Measurements from ENCODE around the gene BIN2.

Gene BIN2

GRCh38 chr12:51323966-51324895 lies at the start of gene BIN2:
Gene BIN2, minus strand, starts transcription at chr12:51324174. Its CDS starts 72 bp downstream, at chr12:51324102.
- peak; percentile 73 to 79 for DNase-seq

- DNase-seq, result no peak
These were observed 49.2 kb upstream of the BIN2 start for GRCh38 chr12:51373187-51373586.

GRCh38 chr12:51372021-51372420 lies 48.0 kb upstream of the BIN2 start:
- DNase-seq, result no peak

GRCh38 chr12:51371295-51371953 lies 47.5 kb upstream of the BIN2 start:
- peak in 1 of 2 experiments; percentile 36 for DNase-seq

GRCh38 chr12:51370667-51371066 lies 46.7 kb upstream of the BIN2 start:
- DNase-seq, result no peak

GRCh38 chr12:51369581-51369980 lies 45.6 kb upstream of the BIN2 start:
- no peak for DNase-seq

- peak; percentile 79 to 86 for DNase-seq
These were observed 44.9 kb upstream of the BIN2 start for GRCh38 chr12:51368640-51369517.

GRCh38 chr12:51365276-51365675 lies 41.3 kb upstream of the BIN2 start:
- DNase-seq, result no peak

GRCh38 chr12:51364001-51364400 lies 40.0 kb upstream of the BIN2 start:
- DNase-seq, result no peak

- no peak for DNase-seq
These were observed 38.9 kb upstream of the BIN2 start for GRCh38 chr12:51362747-51363342.

- DNase-seq, result no peak
These were observed 38.3 kb upstream of the BIN2 start for GRCh38 chr12:51362307-51362706.

GRCh38 chr12:51361161-51362016 lies 37.4 kb upstream of the BIN2 start:
- DNase-seq, result no peak

GRCh38 chr12:51360315-51360714 lies 36.3 kb upstream of the BIN2 start:
- no peak for DNase-seq

GRCh38 chr12:51359851-51360250 lies 35.9 kb upstream of the BIN2 start:
- no peak for DNase-seq

GRCh38 chr12:51358496-51358895 lies 34.5 kb upstream of the BIN2 start:
- no peak for DNase-seq

GRCh38 chr12:51357374-51358047 lies 33.5 kb upstream of the BIN2 start:
- peak; percentile 28 to 53 for DNase-seq

- DNase-seq, result peak; percentile 48 to 55
These were observed 28.0 kb upstream of the BIN2 start for GRCh38 chr12:51351913-51352532.

- DNase-seq, result no peak
These were observed 25.1 kb upstream of the BIN2 start for GRCh38 chr12:51349026-51349425.

- DNase-seq, result no peak
These were observed 24.1 kb upstream of the BIN2 start for GRCh38 chr12:51348116-51348515.

GRCh38 chr12:51346581-51346980 lies 22.6 kb upstream of the BIN2 start, which contains the start of gene CELA1:
Gene CELA1, minus strand, starts transcription at chr12:51346679. Its CDS starts 41 bp downstream, at chr12:51346638.
- no peak for DNase-seq

Measured in activated CD4-positive, alpha-beta T cell treated with anti-CD3 and anti-CD28 coated beads, Interleukin-2, amount 50 U/mL, for 48 hours (primary cell).